HUES48 (cell line): ENCODE results near the gene PLCZ1.
"Not testable (repeated sequence)": the region's sequence is repeated elsewhere in the genome, so short reads cannot be mapped to it uniquely, and the experiment has no call there.

Source experiments
- H3K27ac ChIP-seq: one replicate; pipeline ENCODE4 v1.7.0; 2013; ENCODE audit warnings: low read depth, low read length, inconsistent platforms
- H3K27me3 ChIP-seq: 2 replicates; pipeline ENCODE4 v1.6.1; 2013; ENCODE audit warnings: mild to moderate bottlenecking, low read length; ENCODE audit not compliant: control insufficient read depth, insufficient read depth
- H3K36me3 ChIP-seq: 2 replicates; pipeline ENCODE4 v1.6.1; 2013; ENCODE audit warnings: low read length; ENCODE audit not compliant: control insufficient read depth, insufficient read depth
- H3K4me1 ChIP-seq: 2 replicates; pipeline ENCODE4 v1.6.1; 2013; ENCODE audit warnings: mild to moderate bottlenecking, low read length; ENCODE audit not compliant: control insufficient read depth, insufficient read depth
- H3K4me3 ChIP-seq: 2 replicates; pipeline ENCODE4 v1.5.1; 2013; ENCODE audit warnings: mild to moderate bottlenecking, low read depth, low read length
- H3K9ac ChIP-seq: 2 replicates; pipeline ENCODE4 v1.6.1; 2013; ENCODE audit warnings: mild to moderate bottlenecking, low read depth, low read length, moderate library complexity
- H3K9me3 ChIP-seq: 2 replicates; pipeline ENCODE4 v1.6.1; 2013; ENCODE audit warnings: low read length; ENCODE audit not compliant: control insufficient read depth, insufficient read depth

The PLCZ1 gene

GRCh38 chr12:18737819-18738218, at the start of gene PLCZ1, which contains the start of gene CAPZA3:
PLCZ1 (minus strand) TSS chr12:18738012; CDS start chr12:18737371, 641 bp downstream.
CAPZA3 (plus strand) TSS chr12:18738119; CDS start chr12:18738269, 150 bp downstream.
- Histone ChIP-seq H3K9me3 (peaks cover 8% of the 10 kb centered on the region), H3K27ac (no peak within 1 kb of the TSS), H3K27me3 (no peaks in the 10 kb centered on the region), H3K4me1 (no peaks in the 10 kb centered on the region), H3K36me3 (no peaks in the 10 kb centered on the region), H3K4me3 (no peak within 1 kb of the TSS), H3K9ac (no peak within 1 kb of the TSS)

GRCh38 chr12:18785465-18785864, 47.7 kb upstream of the PLCZ1 start:
- not testable (repeated sequence) for H3K9me3 ChIP-seq, H3K4me3 ChIP-seq, H3K36me3 ChIP-seq, H3K4me1 ChIP-seq, H3K9ac ChIP-seq, H3K27ac ChIP-seq, H3K27me3 ChIP-seq

- Histone ChIP-seq H3K4me3 (no peak overlapping the region), H3K36me3 (no peaks in the 10 kb centered on the region), H3K9ac (no peak overlapping the region), H3K9me3 (peaks cover 8% of the 10 kb centered on the region), H3K27ac (no peak overlapping the region), H3K27me3 (no peaks in the 10 kb centered on the region), H3K4me1 (no peaks in the 10 kb centered on the region)
These were observed 45.0 kb upstream of the PLCZ1 start for GRCh38 chr12:18782827-18783226.

GRCh38 chr12:18766479-18766878, 28.7 kb upstream of the PLCZ1 start:
- not testable (repeated sequence) for H3K27me3 ChIP-seq, H3K9ac ChIP-seq, H3K4me3 ChIP-seq, H3K9me3 ChIP-seq, H3K27ac ChIP-seq, H3K4me1 ChIP-seq, H3K36me3 ChIP-seq

- H3K36me3 ChIP-seq, result no peaks in the 10 kb centered on the region
- H3K27ac ChIP-seq, result no peak overlapping the region
- H3K4me1 ChIP-seq, result peaks cover 33% of the 10 kb centered on the region
- no peak overlapping the region for H3K4me3 ChIP-seq
- no peak overlapping the region for H3K9ac ChIP-seq
- H3K9me3 ChIP-seq, result no peaks in the 10 kb centered on the region
- H3K27me3 ChIP-seq, result no peaks in the 10 kb centered on the region
These were observed 17.5 kb upstream of the PLCZ1 start for GRCh38 chr12:18755341-18755740.

GRCh38 chr12:18754124-18754707, 16.4 kb upstream of the PLCZ1 start:
- no peaks in the 10 kb centered on the region for H3K27me3 ChIP-seq
- H3K9me3 ChIP-seq, result no peaks in the 10 kb centered on the region
- no peaks in the 10 kb centered on the region for H3K36me3 ChIP-seq
- H3K4me3 ChIP-seq, result no peak overlapping the region
- peak overlapping the region; percentile 60; the same call in 1 of the 2 replicates for H3K9ac ChIP-seq
- H3K4me1 ChIP-seq, result peaks cover 44% of the 10 kb centered on the region
- H3K27ac ChIP-seq, result peak overlapping the region; percentile 99

- Histone ChIP-seq H3K9me3 (no peaks in the 10 kb centered on the region), H3K36me3 (no peaks in the 10 kb centered on the region), H3K27ac (peak overlapping the region; percentile 99), H3K9ac (peak overlapping the region; percentile 60), H3K4me3 (no peak overlapping the region), H3K27me3 (no peaks in the 10 kb centered on the region), H3K4me1 (peaks cover 49% of the 10 kb centered on the region)
These were observed 15.8 kb upstream of the PLCZ1 start for GRCh38 chr12:18753481-18754123.

- Histone ChIP-seq H3K9ac (0 out of 2 replicates have a peak overlapping the region, but pooled peaks have one; percentile 32), H3K27ac (peak overlapping the region; percentile 99), H3K36me3 (no peaks in the 10 kb centered on the region), H3K4me1 (peaks cover 55% of the 10 kb centered on the region), H3K4me3 (no peak overlapping the region), H3K27me3 (no peaks in the 10 kb centered on the region), H3K9me3 (no peaks in the 10 kb centered on the region)
These were observed 15.1 kb upstream of the PLCZ1 start for GRCh38 chr12:18752947-18753346.

GRCh38 chr12:18752280-18752920, 14.6 kb upstream of the PLCZ1 start:
- no peaks in the 10 kb centered on the region for H3K9me3 ChIP-seq
- no peaks in the 10 kb centered on the region for H3K36me3 ChIP-seq
- H3K4me3 ChIP-seq, result no peak overlapping the region
- H3K27ac ChIP-seq, result peak overlapping the region; percentile 99
- H3K4me1 ChIP-seq, result peaks cover 61% of the 10 kb centered on the region
- peak overlapping the region; percentile 32; the same call in 1 of the 2 replicates for H3K9ac ChIP-seq
- no peaks in the 10 kb centered on the region for H3K27me3 ChIP-seq

GRCh38 chr12:18751866-18752265, 14.1 kb upstream of the PLCZ1 start:
- Histone ChIP-seq H3K4me1 (peaks cover 64% of the 10 kb centered on the region), H3K27me3 (no peaks in the 10 kb centered on the region), H3K9me3 (no peaks in the 10 kb centered on the region), H3K9ac (no peak overlapping the region), H3K27ac (peak overlapping the region; percentile 99), H3K36me3 (no peaks in the 10 kb centered on the region), H3K4me3 (no peak overlapping the region)

- Histone ChIP-seq H3K4me3 (no peak overlapping the region), H3K9ac (no peak overlapping the region), H3K27me3 (no peaks in the 10 kb centered on the region), H3K36me3 (no peaks in the 10 kb centered on the region), H3K4me1 (peaks cover 64% of the 10 kb centered on the region), H3K27ac (no peak overlapping the region), H3K9me3 (no peaks in the 10 kb centered on the region)
These were observed 12.3 kb upstream of the PLCZ1 start for GRCh38 chr12:18750085-18750484.
